K562 (cell line): Measurements from ENCODE around the gene C13orf46. TPM values are rescaled to one million over a fixed set of nuclear protein-coding genes. Genes with fewer than 3 reads are reported as not detected.

Experiments used
- ATAC-seq: fragments of 200-7000 bp; cut with Tn5 transposase; 3 replicates; pipeline ENCODE4 v1.9.1; 2020; ENCODE audit warnings: moderate library complexity
- BruUV-seq: library from RNA; stranded (reverse); fragments of 400-500 nt; replicated peaks from 2 replicates; lab custom pipeline; 2021; lab: Mats Ljungman, UMichigan
- CTCF ChIA-PET: fragments of 300-600 bp; formaldehyde crosslinking; extraction: SDS; loops from one replicate; lab custom pipeline; 2021; ENCODE audit warnings: low intra/inter-chr PET ratio; lab: Yijun Ruan, JAX
- POLR2A ChIA-PET: fragments of 300-600, 350-650 bp; sonication (Branson Sonifier 250); formaldehyde crosslinking; extraction: SDS; loops from one replicate; lab custom pipeline; 2021; ENCODE audit warnings: antibody characterized with exemption, inconsistent platforms; lab: Yijun Ruan, JAX
- DNase-seq, 4 experiments: peaks; one replicate each; pipeline versions ENCODE4 v3.0.0 to v3.0.0-alpha.2; 2011 to 2018; ENCODE audit warnings: low spot score in 3 of 4, mixed read lengths in 3 of 4; ENCODE audit errors: extremely low read depth in 1 of 4
- FAIRE-seq: peaks from 2 replicates; lab custom pipeline; 2011; peaks lifted over from hg19 to GRCh38; lab: Jason Lieb, UNC
- H2AFZ ChIP-seq: 2 replicates; pipeline ENCODE4 v1.6.0; 2011; ENCODE audit warnings: low read depth, low read length, control low read depth, inconsistent platforms
- H3K27ac ChIP-seq: fragments of 200-600 bp; 3 replicates; pipeline ENCODE4 v1.8.0; 2011; ENCODE audit warnings: low read depth, mild to moderate bottlenecking, control low read depth, inconsistent platforms, low read length, moderate library complexity, mixed read lengths; ENCODE audit errors: extremely low read depth
- H3K27me3 ChIP-seq, 2 experiments: fragments of 300-600 bp in 1 of 2; 2 replicates in 1 of 2; 3 replicates in 1 of 2; pipeline versions ENCODE4 v1.6.0 to v1.8.0; 2011; ENCODE audit warnings: inconsistent platforms in 2 of 2, low read length in 2 of 2, mild to moderate bottlenecking in 1 of 2, mixed read lengths in 1 of 2, moderate library complexity in 1 of 2; ENCODE audit not compliant: control insufficient read depth in 2 of 2, insufficient read depth in 2 of 2
- H3K36me3 ChIP-seq: fragments of 300-600 bp; 3 replicates; pipeline ENCODE4 v1.8.0; 2011; ENCODE audit warnings: mild to moderate bottlenecking, low read length, inconsistent platforms; ENCODE audit not compliant: control insufficient read depth, insufficient read depth
- H3K4me1 ChIP-seq, 2 experiments: fragments of 200-600 bp in 1 of 2; replicated peaks in 1 of 2; 2 replicates in 1 of 2; 3 replicates in 1 of 2; pipeline versions ENCODE4 v1.5.1 to v1.8.0; 2011; ENCODE audit warnings: inconsistent platforms in 2 of 2, low read length in 2 of 2, mild to moderate bottlenecking in 1 of 2, mixed read lengths in 1 of 2, moderate library complexity in 1 of 2; ENCODE audit not compliant: control insufficient read depth in 2 of 2, insufficient read depth in 2 of 2
- H3K4me2 ChIP-seq: 2 replicates; pipeline ENCODE4 v1.6.1; 2011; ENCODE audit warnings: low read length, control low read depth, inconsistent platforms, mixed read lengths; ENCODE audit not compliant: insufficient read depth
- H3K4me3 ChIP-seq: fragments of 200-600 bp; sonication (generic), shearing (Covaris generic); 2 replicates; pipeline ENCODE4 v1.5.1; 2016; ENCODE audit warnings: control low read depth, inconsistent platforms
- H3K79me2 ChIP-seq: fragments of 200-600 bp; 3 replicates; pipeline ENCODE4 v1.8.0; 2011; ENCODE audit warnings: low read length, inconsistent platforms; ENCODE audit not compliant: control insufficient read depth, insufficient read depth
- H3K9ac ChIP-seq, 2 experiments: 2 replicates each; pipeline versions ENCODE4 v1.6.0 to v1.6.1; 2011; ENCODE audit warnings: low read depth in 2 of 2, low read length in 2 of 2, control low read depth in 1 of 2, inconsistent platforms in 1 of 2, mild to moderate bottlenecking in 1 of 2, mixed read lengths in 1 of 2; ENCODE audit not compliant: insufficient read depth in 1 of 2
- H3K9me1 ChIP-seq: one replicate; pipeline ENCODE4 v1.6.0; 2011; ENCODE audit warnings: inconsistent platforms, mild to moderate bottlenecking, low read length, moderate library complexity; ENCODE audit not compliant: control insufficient read depth, insufficient read depth
- H3K9me3 ChIP-seq: replicated peaks from 2 replicates; pipeline ENCODE4 v1.5.1; 2011; ENCODE audit warnings: low read depth, low read length, inconsistent platforms; ENCODE audit not compliant: control insufficient read depth, insufficient read depth
- H4K20me1 ChIP-seq: replicated peaks from 2 replicates; pipeline ENCODE4 v1.6.1; 2011; ENCODE audit warnings: low read length, inconsistent platforms, mixed read lengths; ENCODE audit not compliant: control insufficient read depth, insufficient read depth
- ETV1 ChIP-seq: fragments of 450-650 bp; conservative IDR thresholded peaks from 2 replicates; pipeline ENCODE4 v1.6.1; 2016; ENCODE audit warnings: missing genetic modification characterization, control low read depth, low read depth, missing compliant biosample characterization
- EWSR1 ChIP-seq: fragments of 450-650 bp; IDR thresholded peaks from 2 replicates; pipeline ENCODE4 v1.6.1; 2018; ENCODE audit warnings: borderline replicate concordance, mild to moderate bottlenecking, low read depth, moderate library complexity; ENCODE audit not compliant: partially characterized antibody
- FUS ChIP-seq: fragments of 200-400 bp; formaldehyde crosslinking; optimal IDR thresholded peaks from 2 replicates; pipeline ENCODE3; 2017; ENCODE audit warnings: low read depth, low read length
- JUNB ChIP-seq: fragments of 450-650 bp; formaldehyde crosslinking; conservative IDR thresholded peaks from 2 replicates; pipeline ENCODE4 v1.4.0; 2020; ENCODE audit warnings: mild to moderate bottlenecking
- MEF2D ChIP-seq: conservative IDR thresholded peaks from 2 replicates; pipeline ENCODE4 v1.6.1; 2016; ENCODE audit warnings: low read depth, missing genetic modification characterization, missing compliant biosample characterization
- STAT5A ChIP-seq: IDR thresholded peaks from 2 replicates; pipeline ENCODE4 v1.6.1; 2012; ENCODE audit warnings: low read length, inconsistent platforms, borderline replicate concordance
- YBX1 ChIP-seq: fragments of 450-650 bp; IDR thresholded peaks from 2 replicates; pipeline ENCODE4 v1.7.1; 2016; ENCODE audit warnings: mild to moderate bottlenecking
- ZNF3 ChIP-seq: fragments of 250-450 bp; sonication (Bioruptor Pico); IDR thresholded peaks from 2 replicates; pipeline ENCODE4 v1.5.0; 2021; ENCODE audit warnings: mild to moderate bottlenecking, moderate library complexity
- ZNF408 ChIP-seq: fragments of 250-450 bp; sonication (Bioruptor Pico); IDR thresholded peaks from 2 replicates; pipeline ENCODE4 v1.4.0; 2020; ENCODE audit warnings: low read depth, mild to moderate bottlenecking, moderate library complexity
- ZNF41 ChIP-seq: fragments of 250-450 bp; sonication (Bioruptor Pico); conservative IDR thresholded peaks from 2 replicates; pipeline ENCODE4 v1.4.0; 2020; ENCODE audit warnings: mild to moderate bottlenecking
- ZNF561 ChIP-seq: fragments of 450-650 bp; formaldehyde crosslinking; conservative IDR thresholded peaks from 2 replicates; pipeline ENCODE4 v1.4.0; 2020; ENCODE audit warnings: mild to moderate bottlenecking, moderate library complexity
- WGBS: fragments of 100-300 bp; shearing (Covaris generic); methylation state at CpG from one replicate; pipeline ENCODE4 v1.1.6; 2016; ENCODE audit warnings: low coverage, mixed read lengths; ENCODE audit not compliant: insufficient coverage; ENCODE audit errors: missing lambda C conversion rate; 5-methylcytosine and 5-hydroxymethylcytosine counted together
- in situ Hi-C: fragments of 300-500 bp; cut with MboI; formaldehyde crosslinking; loops from 4 replicates; pipeline ENCODE4 v1.15.0; 2018; ENCODE audit warnings: inconsistent platforms, mixed read lengths
- intact Hi-C: fragments of 100-400 bp; cut with micrococcal nuclease; formaldehyde crosslinking; loops from 2 replicates; pipeline ENCODE4 v1.14.2; 2022
- polyA plus RNA-seq, 8 experiments: library from polyadenylated mRNA; depleted of rRNA in 4 of 8; stranded (reverse) in 5 of 8; unstranded in 3 of 8; fragments of >200 nt; fragmentation: Nextera tagmentation in 2 of 8; fragmentation: Illumina TruSeq in 1 of 8; extraction: Ambion mirVana in 2 of 8; extraction: Trizol in 1 of 8; gene quantifications; 2 replicates each; pipeline versions ENCODE4 v1.2.1 to v1.2.3, GENCODE V29; 2011 to 2014; ENCODE audit warnings: inconsistent platforms in 1 of 8, missing spikeins in 1 of 8
- total RNA-seq, 7 experiments: library from RNA; depleted of rRNA in 6 of 7; stranded (reverse); fragments of >200 nt in 6 of 7; fragmentation: Illumina TruSeq in 2 of 7; extraction: Trizol in 2 of 7; gene quantifications; 2 replicates each; pipeline versions ENCODE4 v1.2.1 to v1.2.3, GENCODE V29; 2011 to 2021; ENCODE audit warnings: low replicate concordance in 1 of 7
- TF ChIP-seq, protein P1 (sequence below): sonication (generic); formaldehyde crosslinking; IDR thresholded peaks from 2 replicates; pipeline ENCODE4 v1.8.0; 2023; ENCODE audit warnings: mild to moderate bottlenecking, missing genetic modification reagents
- TF ChIP-seq, protein P2 (sequence below): fragments of 250-450 bp; sonication (Bioruptor Pico); IDR thresholded peaks from 2 replicates; pipeline ENCODE4 v1.8.0; 2021; ENCODE audit warnings: moderate library complexity, mild to moderate bottlenecking, inconsistent platforms
- TF ChIP-seq, protein P3 (sequence below), 2 experiments: fragments of 450-650 bp; IDR thresholded peaks; 2 replicates each; pipeline ENCODE4 v1.6.1; 2016
- TF ChIP-seq, protein P4 (sequence below): sonication (generic); formaldehyde crosslinking; IDR thresholded peaks from 2 replicates; pipeline ENCODE4 v1.8.0; 2022; ENCODE audit warnings: missing genetic modification reagents, mild to moderate bottlenecking, borderline replicate concordance
- TF ChIP-seq, protein P5 (sequence below): fragments of 250-450 bp; sonication (Bioruptor Pico); IDR thresholded peaks from 2 replicates; pipeline ENCODE4 v1.4.0; 2020; ENCODE audit warnings: mild to moderate bottlenecking

The C13orf46 gene
- total and polyA plus RNA-seq, 9 of the 15 experiments (the other 6 are each of a cell fraction or from before 2014, with no cell fraction given): 0.04 to 0.24 (median 0.05) TPM; not detected in 4

DNA sequence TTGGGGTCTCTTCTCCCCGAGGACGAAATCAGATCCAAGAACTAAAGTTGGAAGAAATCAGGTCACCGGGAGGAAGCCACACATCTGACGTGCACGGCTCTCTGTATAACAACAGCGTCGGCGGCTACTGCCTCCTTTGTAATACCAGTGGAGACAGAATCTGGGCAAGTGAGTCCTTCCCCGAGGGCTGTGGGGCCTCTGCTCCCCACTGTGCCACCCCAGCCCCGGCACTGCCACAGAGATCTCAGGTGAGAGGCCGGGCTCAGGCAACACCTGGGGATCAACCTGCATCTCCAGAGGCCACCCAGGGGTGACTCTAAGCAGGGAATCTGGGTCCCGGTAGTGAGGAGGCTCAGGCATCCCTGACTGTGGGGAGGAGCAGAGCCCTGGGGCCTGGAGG lies 33.7 kb upstream of the C13orf46 start:
- in situ Hi-C loops (no loop called here), intact Hi-C loops (no loop called here)
- Histone ChIP-seq H3K9ac (no peak overlapping the region), H2AFZ (no peak overlapping the region), H4K20me1 (no peaks in the 10 kb centered on the region), H3K4me1 (peaks cover 8 to 21% of the 10 kb centered on the region in 2 experiments; a peak in 4 of 5 replicates), H3K4me2 (no peak overlapping the region), H3K4me3 (no peak overlapping the region), H3K79me2 (peaks cover 9% of the 10 kb centered on the region), H3K27me3 (no peaks in the 10 kb centered on the region), H3K36me3 (peaks cover 29% of the 10 kb centered on the region; the same call in 2 of the 3 replicates), H3K9me1 (no peaks in the 10 kb centered on the region), H3K27ac (no peak overlapping the region), H3K9me3 (no peaks in the 10 kb centered on the region)
- ATAC-seq (no peak), FAIRE-seq (no peak), DNase-seq (no peak)
- POLR2A ChIA-PET: no interaction called here
- no TSS peak for BruUV-seq
- CTCF ChIA-PET: no interaction called here
- WGBS: 77% methylated on average over 10 of the region's 12 CpGs
- TF ChIP-seq, protein P1, sequence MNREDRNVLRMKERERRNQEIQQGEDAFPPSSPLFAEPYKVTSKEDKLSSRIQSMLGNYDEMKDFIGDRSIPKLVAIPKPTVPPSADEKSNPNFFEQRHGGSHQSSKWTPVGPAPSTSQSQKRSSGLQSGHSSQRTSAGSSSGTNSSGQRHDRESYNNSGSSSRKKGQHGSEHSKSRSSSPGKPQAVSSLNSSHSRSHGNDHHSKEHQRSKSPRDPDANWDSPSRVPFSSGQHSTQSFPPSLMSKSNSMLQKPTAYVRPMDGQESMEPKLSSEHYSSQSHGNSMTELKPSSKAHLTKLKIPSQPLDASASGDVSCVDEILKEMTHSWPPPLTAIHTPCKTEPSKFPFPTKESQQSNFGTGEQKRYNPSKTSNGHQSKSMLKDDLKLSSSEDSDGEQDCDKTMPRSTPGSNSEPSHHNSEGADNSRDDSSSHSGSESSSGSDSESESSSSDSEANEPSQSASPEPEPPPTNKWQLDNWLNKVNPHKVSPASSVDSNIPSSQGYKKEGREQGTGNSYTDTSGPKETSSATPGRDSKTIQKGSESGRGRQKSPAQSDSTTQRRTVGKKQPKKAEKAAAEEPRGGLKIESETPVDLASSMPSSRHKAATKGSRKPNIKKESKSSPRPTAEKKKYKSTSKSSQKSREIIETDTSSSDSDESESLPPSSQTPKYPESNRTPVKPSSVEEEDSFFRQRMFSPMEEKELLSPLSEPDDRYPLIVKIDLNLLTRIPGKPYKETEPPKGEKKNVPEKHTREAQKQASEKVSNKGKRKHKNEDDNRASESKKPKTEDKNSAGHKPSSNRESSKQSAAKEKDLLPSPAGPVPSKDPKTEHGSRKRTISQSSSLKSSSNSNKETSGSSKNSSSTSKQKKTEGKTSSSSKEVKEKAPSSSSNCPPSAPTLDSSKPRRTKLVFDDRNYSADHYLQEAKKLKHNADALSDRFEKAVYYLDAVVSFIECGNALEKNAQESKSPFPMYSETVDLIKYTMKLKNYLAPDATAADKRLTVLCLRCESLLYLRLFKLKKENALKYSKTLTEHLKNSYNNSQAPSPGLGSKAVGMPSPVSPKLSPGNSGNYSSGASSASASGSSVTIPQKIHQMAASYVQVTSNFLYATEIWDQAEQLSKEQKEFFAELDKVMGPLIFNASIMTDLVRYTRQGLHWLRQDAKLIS (CRISPR knock-in tag): no peak
- TF ChIP-seq ZNF408 (CRISPR knock-in tag) (no peak), FUS (no peak), EWSR1 (no peak), STAT5A (no peak), YBX1 (no peak), ZNF41 (no peak), ETV1 (tag) (no peak), ZNF561 (CRISPR knock-in tag) (no peak), MEF2D (tag) (no peak), JUNB (no peak), ZNF3 (CRISPR knock-in tag) (no peak)
- TF ChIP-seq, protein P2, sequence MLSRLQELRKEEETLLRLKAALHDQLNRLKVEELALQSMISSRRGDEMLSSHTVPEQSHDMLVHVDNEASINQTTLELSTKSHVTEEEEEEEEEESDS (CRISPR knock-in tag): no peak
- TF ChIP-seq, protein P3, sequence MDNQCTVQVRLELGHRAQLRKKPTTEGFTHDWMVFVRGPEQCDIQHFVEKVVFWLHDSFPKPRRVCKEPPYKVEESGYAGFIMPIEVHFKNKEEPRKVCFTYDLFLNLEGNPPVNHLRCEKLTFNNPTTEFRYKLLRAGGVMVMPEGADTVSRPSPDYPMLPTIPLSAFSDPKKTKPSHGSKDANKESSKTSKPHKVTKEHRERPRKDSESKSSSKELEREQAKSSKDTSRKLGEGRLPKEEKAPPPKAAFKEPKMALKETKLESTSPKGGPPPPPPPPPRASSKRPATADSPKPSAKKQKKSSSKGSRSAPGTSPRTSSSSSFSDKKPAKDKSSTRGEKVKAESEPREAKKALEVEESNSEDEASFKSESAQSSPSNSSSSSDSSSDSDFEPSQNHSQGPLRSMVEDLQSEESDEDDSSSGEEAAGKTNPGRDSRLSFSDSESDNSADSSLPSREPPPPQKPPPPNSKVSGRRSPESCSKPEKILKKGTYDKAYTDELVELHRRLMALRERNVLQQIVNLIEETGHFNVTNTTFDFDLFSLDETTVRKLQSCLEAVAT (IDR thresholded peaks at IDR 0.05): no peak
- TF ChIP-seq, protein P4, sequence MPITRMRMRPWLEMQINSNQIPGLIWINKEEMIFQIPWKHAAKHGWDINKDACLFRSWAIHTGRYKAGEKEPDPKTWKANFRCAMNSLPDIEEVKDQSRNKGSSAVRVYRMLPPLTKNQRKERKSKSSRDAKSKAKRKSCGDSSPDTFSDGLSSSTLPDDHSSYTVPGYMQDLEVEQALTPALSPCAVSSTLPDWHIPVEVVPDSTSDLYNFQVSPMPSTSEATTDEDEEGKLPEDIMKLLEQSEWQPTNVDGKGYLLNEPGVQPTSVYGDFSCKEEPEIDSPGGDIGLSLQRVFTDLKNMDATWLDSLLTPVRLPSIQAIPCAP (CRISPR knock-in tag): no peak
- TF ChIP-seq, protein P5, sequence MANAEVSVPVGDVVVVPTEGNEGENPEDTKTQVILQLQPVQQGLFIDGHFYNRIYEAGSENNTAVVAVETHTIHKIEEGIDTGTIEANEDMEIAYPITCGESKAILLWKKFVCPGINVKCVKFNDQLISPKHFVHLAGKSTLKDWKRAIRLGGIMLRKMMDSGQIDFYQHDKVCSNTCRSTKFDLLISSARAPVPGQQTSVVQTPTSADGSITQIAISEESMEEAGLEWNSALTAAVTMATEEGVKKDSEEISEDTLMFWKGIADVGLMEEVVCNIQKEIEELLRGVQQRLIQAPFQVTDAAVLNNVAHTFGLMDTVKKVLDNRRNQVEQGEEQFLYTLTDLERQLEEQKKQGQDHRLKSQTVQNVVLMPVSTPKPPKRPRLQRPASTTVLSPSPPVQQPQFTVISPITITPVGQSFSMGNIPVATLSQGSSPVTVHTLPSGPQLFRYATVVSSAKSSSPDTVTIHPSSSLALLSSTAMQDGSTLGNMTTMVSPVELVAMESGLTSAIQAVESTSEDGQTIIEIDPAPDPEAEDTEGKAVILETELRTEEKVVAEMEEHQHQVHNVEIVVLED (CRISPR knock-in tag): no peak
